Measurements from ENCODE around the gene GSK3B.
"Not testable (repeated sequence)": the region's sequence is repeated elsewhere in the genome, so short reads cannot be mapped to it uniquely, and the experiment has no call there.

The GSK3B gene

DNA sequence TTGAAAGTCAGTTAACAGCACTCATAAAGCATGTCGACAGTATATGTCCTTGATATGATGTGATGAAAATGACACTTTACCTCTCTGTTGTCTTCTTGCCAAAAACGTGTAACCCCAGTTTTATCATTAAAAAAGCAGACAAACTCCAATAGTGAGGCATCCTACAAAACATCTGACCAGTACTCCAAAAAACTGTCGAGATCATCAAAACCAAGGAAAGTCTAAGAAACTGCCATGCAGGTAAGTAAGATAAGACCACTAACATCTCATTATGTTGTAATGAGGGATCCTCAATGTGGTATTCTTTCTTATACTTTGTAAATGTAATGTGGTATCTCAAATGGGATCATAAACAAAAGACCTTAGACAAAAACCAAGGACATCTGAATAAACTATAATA is 160.0 kb downstream of the GSK3B start:
- no peak for DNase-seq (ENCODE audit: low read depth)

DNA sequence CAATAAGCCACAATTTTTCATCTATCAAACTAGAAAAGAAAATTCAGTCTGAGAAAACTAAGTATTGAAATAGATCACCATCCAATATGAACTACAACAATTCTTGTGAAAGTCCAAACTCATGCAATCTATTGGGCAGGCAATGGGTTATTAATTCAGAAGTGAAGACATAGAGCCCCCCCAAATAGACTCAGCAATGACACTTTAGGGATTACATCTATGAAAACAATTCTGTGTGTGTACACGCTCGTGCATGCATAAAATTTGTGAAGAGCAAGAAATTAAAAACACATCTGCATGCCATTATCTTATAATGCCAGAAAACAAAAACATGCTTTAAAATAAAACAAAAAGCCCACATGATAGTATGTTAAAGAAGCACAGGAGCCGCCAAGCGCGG is 161.0 kb downstream of the GSK3B start:
- DNase-seq (ENCODE audit: low read depth), result no peak

DNA sequence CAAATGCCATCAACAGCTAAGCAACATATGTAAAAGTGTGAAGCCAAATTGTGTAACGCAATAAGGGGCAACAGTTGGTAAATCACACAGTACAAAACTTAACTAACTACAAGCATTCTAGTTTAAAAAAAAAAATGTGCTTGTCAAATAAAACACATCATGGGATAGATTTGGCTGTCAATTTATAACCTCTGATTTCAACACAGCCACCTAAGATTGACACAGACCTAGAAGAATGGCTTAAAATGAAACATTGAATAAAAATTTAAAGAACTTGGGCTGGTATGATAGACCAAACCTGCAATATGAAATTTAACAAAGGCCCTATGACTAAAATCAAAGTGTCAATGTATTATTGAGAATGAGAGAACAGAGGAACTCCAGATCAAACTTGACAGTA is 164.0 kb downstream of the GSK3B start:
- no peak for DNase-seq (ENCODE audit: low read depth)

DNA sequence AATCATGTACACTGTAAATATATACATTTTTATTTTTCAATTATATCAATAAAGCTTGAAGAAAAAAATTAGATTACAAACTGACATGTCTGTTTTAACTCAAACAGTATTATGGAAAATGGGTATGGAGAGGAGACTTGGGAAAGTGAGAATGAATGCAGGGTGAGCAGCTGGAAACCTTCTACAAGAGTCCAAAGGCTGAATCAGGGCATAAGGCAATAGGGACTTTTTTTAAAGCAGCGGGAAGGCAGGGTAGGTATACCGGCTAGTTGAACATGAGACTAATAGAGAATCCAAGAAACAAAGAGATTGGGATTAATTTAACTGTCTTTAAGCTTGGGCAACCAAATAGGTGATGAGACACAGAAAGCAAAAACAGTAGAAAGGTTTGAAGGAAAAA is 167.1 kb downstream of the GSK3B start:
- DNase-seq (ENCODE audit: low read depth), result no peak

DNA sequence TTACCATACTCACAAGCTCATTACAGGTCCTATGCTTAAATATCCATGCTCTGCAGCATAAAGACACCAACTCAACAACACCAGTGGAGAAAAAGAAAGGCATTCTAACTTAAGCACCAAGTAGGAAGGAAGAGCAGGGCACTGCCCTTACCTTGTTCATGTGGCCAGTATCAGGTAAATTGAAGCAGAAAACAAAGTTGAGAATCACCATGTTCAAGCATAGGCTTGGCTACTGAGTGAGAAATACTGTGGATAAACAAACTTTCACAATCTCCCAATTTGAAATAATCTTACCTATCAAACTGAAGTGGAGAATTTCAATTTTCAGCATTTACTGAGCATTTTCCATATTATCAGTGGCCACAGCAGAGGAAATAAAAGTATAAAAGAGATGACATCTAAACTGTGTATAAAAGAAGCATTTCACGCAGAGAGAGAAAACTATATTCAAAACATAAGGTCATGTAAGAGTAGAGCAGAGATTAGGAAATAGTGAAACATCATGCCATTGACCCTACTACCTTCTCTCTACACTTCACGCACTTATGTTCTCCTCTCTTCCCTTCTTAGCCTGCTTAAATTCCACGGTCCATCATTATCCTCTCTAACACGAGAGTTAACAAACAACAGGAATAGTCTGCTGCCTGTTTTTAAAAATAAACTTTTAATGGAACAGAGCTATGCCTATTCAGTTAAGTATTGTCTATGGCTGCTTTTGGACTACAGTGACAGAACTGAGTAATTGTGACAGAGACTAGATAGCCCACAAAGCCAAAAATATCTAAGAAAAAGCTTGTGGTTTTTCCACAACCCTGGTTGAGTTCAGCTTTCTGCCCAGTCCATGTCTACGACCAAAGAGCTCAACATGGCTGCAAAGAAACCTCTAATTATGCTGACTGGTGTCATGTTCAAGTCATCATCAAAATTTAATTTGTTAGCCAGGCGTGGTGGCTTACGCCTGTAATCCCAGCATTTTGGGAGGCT is 169.8 kb downstream of the GSK3B start:
- DNase-seq (ENCODE audit: low read depth), result no peak

DNA sequence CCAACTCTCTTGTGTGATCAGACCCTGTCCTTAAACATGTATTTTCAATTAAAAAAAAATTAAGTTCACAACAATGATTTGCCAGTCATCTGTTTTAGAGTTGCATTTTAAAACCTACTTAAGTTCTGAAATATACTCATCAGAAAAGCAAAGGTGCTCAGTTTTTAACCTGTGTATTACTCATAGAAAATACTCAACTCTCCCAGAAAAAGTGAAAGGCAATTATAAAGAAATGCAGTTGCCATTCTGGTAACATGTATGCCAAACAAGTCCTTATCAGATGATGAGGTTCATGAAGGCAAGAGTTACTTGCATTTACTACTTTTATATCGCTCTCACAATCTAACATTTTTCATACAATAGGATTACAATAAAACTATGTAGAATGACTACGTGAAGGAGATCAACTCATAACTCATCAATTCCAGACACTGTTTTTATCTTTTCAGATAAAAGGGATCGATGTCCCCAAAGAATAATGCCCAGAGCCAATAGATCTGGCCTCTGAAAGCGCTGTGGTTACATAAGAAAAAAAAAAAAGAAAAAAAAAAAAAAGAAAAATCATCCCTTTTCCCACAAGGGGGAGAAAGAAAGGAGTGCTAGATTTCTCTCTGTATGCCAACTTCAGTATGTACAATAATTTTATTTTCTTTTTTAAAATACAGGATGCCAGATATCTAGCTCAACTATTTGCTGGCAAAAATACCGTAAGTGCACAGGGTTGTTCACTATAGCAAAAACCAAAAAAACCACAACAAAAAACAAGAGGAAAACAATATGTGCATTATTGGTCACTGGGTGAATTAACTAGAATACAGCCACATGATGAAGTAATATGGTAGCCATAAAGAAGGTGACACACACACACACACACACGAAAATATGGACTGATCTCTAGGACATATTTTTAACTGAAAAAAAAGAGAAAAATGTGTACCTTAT is 175.0 kb downstream of the GSK3B start:
- no peak for DNase-seq (ENCODE audit: low read depth)

DNA sequence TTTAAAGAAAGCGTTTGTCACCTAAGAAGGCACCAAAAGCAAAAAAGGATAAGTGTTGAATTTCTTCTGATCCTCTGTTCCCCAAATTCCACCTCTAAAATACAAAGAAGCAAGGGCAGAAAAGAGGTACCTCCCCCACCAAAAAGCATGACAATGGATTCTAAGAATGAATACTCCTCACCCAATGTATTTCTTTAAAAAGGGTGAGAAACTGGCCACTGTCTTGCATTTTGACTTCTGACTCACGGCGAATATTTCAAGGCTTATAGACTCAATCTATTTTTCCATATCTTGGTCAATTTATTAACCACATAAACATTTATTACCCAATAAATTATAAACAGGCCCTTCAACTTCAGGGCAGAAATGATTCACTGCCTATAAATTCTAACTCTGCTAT is 181.2 kb downstream of the GSK3B start:
- DNase-seq (ENCODE audit: low read depth), result no peak

DNA sequence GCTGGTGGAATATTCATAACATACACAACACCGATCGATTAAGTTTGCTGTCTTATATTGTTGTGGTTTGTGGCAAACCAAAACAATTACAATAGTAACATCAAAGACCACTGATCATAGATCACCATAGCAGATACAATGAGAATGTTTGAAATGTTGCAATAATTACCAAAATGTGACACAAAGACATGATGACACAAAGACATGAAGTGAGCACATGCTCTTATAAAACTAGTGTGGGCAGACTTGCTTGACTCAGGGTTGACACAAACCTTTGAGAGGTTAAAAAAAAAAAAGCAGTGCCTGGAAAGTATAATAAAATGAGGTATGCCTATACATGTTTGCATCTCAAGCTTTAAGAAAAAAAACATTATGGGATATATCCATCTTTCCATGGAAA is 182.0 kb downstream of the GSK3B start:
- DNase-seq (ENCODE audit: low read depth), result no peak

DNA sequence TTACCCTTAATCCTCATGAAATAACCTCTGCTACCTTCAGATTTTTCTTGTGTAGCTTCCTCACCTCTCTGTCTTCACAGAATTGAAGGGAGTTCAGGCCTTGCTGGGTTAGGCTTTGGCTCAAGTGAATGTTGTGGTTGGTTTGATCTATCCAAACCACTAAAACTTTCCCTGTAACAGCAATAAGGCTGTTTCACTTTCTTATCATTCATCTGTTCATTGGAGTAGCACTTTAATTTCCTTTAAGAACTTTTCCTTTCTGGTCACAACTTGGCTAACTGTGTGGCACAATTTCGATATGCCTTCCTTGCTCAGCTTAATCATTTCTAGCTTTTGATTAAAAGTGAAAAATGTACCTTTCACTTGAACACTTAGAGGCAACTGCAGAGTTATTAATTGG is 182.5 kb downstream of the GSK3B start:
- DNase-seq (ENCODE audit: low read depth), result no peak

DNA sequence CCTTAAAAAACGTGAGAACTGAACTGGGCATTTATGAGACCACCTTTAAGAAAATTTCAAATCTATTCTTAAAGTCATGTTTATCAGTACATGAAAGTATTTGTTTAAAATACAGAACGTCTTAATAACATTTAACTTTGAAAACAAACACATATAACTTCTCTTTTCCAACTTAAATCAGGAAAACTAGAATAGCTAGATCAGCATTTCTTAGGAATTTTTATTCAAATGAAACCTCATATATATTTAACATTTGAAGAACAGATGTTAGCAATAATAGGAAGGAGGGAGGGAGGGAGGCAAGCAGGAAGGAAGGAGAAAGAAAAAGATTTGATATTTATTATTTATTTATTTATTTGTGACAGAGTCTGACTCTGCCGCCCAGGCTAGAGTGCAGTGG is 192.2 kb downstream of the GSK3B start:
- DNase-seq (ENCODE audit: low read depth), result no peak

DNA sequence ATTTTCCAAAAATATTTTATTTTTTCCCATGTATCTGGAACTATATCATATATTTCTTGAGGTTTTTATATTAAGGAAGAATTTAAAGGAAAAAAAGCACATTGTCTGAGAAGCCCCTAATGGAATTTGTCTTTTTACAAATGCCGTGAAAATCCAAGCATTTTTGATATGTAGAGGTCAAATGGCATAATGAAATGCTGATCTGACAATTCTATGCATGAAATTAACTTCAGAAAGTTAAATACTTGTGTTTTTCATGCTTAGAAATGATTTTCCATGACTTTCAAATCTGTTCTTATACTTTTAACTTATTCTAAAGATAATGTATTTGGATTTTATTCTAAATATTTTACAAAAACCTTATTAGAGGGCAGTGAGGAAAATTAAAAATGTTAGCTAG is 193.1 kb downstream of the GSK3B start:
- DNase-seq (ENCODE audit: low read depth), result no peak

DNA sequence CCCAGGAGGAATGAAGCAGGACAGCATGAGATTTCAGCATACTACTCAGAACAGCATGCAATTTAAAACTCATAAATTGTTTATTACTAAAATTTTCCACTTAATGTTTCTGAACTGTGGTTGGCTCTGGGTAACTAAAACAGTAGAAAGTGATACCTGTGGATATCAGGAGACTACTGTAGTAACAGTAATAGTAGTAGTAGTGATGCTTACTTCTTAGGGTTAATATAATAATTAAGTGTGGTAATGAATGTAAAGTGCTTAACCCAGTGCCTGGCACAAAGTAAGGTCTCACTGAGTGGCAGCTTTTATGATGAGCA is 195.1 kb downstream of the GSK3B start:
- DNase-seq (ENCODE audit: low read depth), result no peak

DNA sequence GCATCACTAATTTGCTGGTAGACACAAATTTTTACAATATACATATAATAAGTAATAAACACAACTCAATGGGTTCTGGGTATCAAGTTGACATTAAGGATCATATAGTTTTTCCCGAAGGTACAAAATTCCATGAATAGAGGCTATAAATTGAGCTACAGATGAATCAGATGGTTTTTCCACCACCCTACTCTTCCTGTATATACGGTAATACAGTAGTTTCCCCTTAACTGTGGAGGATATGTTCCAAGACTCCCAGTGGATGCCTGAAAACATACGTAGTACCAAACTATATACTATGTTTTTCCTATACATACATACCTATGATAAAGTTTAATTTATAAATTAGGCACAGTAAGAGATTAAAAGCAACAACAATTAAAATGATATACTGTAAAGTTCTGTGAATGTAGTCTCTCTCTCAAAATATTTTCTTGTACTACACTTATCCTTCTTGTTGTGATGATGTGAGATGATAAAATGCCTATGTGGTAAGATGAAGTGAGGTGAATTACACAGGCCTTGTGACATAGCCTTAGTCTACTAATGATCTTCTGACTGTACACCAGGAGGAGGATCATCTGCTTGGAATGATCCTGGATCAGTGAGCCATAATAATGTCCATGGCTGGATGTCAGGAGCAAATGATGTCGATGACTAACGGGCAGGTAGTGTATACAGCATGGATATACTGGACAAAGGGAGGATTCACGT is 195.6 kb downstream of the GSK3B start:
- DNase-seq (ENCODE audit: low read depth), result no peak

DNA sequence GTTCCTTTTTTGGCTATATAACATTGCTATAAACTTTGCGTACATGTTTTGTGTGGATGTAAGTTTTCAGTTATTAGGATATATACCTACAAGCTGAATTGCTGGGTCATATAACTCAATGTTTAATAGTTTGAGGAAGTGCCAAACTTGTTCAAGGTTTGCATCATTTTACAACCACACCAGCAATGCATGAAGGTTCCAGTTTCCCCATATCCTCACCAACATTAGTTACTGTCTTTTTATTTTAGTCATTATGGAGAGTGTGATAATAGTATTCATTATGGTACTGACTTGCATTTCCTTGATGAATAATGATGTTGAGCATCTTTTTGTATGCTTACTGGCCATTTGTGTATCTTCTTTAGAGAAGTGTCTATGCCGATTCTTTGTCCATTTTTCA is 200.1 kb downstream of the GSK3B start:
- no peak for DNase-seq (ENCODE audit: low read depth)

DNA sequence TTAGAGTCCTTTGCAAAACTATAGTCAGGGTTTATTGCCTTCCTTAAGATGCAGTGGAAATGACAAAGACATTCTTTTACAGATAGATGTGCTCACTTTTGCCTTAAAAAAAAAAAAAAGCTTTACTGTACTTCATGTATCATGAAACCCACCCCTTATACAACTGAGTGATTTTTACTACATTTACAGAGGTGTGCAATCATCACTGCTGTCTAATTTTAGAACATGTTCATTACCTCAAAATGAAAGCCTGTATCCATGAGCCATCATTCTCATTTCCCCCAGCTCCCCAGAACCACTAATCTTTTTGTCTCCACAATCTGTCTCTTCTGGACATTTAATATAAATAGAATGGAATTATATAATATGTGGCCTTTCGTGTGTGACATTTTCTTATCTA is 200.5 kb downstream of the GSK3B start:
- no peak for DNase-seq (ENCODE audit: low read depth)

DNA sequence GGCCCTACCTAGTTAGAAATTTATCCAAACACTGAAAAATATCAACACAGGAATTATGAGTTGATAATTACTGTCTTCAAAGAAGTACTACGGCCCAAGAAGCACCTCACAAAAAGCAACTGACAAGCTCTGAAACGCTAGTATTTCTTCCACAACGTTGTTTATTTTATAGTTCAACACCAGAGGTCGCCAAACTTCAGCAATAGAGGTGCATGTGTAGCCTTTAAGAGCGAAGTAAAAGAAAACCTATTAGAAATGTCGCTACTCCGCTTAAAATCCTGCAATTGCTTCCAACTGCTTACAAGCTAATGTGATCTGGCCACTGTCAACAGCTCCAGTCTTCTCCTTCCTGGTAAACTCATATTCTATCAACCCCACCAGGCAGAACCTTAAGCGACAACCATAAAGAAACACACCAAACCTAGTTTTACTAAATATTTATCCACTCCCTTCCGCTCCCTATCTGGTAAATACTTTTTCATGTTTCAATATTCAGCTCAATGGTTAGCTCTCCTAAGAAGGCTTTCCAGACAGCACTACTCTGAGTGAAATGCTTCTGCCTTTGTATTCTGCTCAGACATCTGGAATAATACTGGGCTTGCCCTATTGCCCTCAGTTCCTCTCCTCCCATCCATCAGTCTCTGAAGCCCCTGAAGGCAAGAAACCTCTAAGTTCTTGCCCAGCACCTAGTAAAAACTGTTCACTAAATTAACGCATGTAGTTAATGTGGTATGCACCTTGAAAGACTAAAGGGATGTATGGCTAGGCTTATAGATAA is 202.1 kb downstream of the GSK3B start:
- DNase-seq (ENCODE audit: low read depth), result peak; percentile 9

DNA sequence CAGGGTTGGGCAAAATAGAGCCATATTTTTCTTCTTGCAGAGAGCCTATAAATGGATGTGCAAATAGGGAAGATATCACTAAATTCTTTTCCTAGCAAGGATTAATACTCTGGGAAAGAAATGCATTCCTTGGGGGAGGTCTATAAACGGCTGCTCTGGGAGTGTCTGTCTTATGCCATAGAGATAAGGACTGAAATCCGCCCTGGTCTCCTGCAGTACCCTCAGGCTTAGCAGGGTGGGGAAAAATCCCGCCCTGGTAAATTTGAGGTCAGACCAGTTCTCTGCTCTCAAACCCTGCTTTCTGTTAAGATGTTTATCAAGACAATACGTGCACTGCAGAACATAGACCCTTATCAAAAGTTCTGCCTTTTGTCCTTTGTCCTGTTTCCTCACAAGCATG is 205.6 kb downstream of the GSK3B start:
- not testable (repeated sequence) for DNase-seq (ENCODE audit: low read depth)

DNA sequence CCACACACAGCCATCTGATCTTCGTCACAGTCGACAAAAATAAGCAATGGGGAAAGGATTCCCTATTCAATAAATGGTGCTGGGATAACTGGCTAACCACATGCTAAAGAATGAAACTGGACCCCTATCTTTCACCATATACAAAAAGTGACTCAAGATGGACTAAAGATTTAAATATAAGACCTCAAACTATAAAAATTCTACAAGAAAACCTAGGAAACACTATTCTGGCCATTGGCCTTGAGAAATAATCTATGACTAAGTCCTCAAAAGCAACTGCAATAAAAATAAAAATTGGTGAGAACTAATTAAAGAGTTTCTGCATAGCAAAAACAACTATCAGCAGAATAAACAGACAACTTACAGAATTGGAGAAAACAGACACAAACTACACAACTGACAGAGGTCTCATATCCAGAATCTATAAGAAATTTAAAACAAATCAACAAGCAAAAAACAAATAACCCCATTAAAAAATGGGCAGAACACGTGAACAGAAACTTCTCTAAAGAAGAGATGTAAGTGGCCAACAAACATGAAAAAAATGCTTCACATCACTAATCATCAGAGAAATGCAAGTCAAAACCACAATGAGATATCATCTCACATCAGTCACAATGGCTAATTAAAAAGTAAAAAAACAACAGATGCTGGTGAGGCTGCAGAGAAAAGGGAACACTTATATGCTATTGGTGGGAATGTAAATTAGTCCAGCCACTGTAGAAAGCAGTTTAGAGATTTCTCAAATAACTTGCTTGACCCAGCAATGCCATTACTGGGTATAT is 208.3 kb downstream of the GSK3B start:
- DNase-seq (ENCODE audit: low read depth), result no peak

DNA sequence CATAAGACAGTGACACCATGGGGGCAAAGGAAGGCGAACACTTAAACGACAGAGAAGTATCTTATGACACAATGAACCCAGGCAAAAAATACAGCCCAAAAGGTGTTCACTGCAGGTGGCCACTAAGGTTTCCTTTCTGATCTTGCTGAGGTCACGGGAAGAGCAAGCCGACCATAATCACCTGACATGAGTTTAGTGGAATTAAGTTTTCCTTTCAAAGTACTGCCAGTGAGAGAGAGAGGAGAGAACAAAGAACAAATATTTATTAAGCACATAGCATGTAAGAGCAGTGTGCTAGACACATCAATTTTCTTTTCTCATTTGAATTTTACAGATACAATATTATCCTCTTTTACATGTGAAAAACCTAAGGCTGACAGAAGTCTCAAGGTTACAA is 210.1 kb downstream of the GSK3B start:
- no peak for DNase-seq (ENCODE audit: low read depth)

DNA sequence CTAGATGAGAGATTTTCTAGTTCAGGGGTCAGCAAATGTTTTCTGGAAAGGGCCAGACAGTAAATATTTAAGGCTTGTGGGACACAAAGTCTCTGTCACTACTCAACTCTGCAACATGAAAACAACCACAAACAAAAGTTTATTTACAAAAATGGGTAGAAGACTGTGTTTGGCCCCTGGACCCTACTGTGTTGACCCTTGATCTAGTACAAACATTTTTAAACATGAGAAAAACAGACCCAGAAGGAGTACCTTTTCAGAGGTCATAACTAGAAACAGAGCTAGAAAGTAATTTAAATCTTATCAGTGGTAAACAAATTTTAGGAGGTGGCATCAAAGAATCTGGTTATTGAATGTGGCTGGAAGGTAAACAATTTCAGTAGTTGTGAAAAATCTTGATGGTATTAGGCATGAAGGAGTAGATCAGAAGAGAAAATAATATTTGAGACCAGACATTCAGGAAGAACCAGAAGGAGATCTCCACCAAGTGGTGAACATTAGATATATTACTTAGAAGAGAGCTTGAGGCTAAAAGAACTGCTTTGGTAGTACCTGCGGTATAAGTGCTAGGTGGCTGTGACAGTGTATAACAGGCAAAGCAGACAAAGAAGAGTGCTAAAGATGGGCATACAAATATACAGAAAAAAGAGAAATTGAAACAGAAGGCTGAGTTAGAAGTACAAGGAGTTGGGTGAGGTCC is 210.6 kb downstream of the GSK3B start:
- no peak for DNase-seq (ENCODE audit: low read depth)

Data from activated gamma-delta T cell treated with anti-CD3 and anti-CD28 coated beads, Interleukin-2, amount 50 U/mL, for 16 hours (primary cell).